Measurements from ENCODE around the gene TSEN2. TPM values are rescaled to one million over a fixed set of nuclear protein-coding genes. Genes with fewer than 3 reads are reported as not detected.

Gene TSEN2
- total and polyA plus RNA-seq, 2 of the 13 experiments (the other 11 are each of a cell fraction or from before 2014, with no cell fraction given), result 11.0 to 17.3 TPM

GRCh38 chr3:12557473-12558100, 73.3 kb downstream of the TSEN2 start:
- no peaks in the 10 kb centered on the region for H3K9me3 ChIP-seq (ENCODE audit: low read length)
- peaks cover 43% of the 10 kb centered on the region for H4K20me1 ChIP-seq (ENCODE audit: insufficient read depth, low read length)
- DNase-seq (ENCODE audit: low spot score) (peak; percentile 49), FAIRE-seq (peak; percentile 60), ATAC-seq (peak; percentile 56)
- ChIA-PET POLR2A (interaction anchor here (0.6 kb wide), 1 partner anchor 115 kb away, joined by 3 read pairs; no protein-coding TSS in a partner anchor), CTCF (ENCODE audit: low intra/inter-chr PET ratio, low total read pairs) (no interaction called here)
- no peaks in the 10 kb centered on the region for H3K36me3 ChIP-seq (replicated peaks in 1 of 2; ENCODE audit: control insufficient read depth in 1 of 2, insufficient read depth in 2 of 2, low read length in 2 of 2)
- 1% methylated on average over 18 of the region's 18 CpGs for WGBS (ENCODE audit: low lambda C conversion rate)
- H3K4me2 ChIP-seq (ENCODE audit: low read depth, low read length), result peak overlapping the region; percentile 88
- BruUV-seq (replicated peaks), result TSS peak; percentile 57
- intact Hi-C loops (cut with micrococcal nuclease; ENCODE audit: unreplicated experiment), result loop anchor here (5.0 kb wide), 1 partner anchor 105 kb away; the partner anchor contains the start of gene RAF1
- H3K4me3 ChIP-seq (replicated peaks in 1 of 3; ENCODE audit: insufficient read depth in 1 of 3, low read depth in 2 of 3, low read length in 3 of 3), result peak overlapping the region; percentile 88 to 97 (median 91)
- no peak overlapping the region for H2AFZ ChIP-seq (ENCODE audit: low read length)
- H3K9ac ChIP-seq (ENCODE audit: insufficient read depth, low read depth, low read length), result peak overlapping the region; percentile 94
- H3K4me1 ChIP-seq (ENCODE audit: insufficient read depth, low read length), result peaks cover 49% of the 10 kb centered on the region
- H3K27me3 ChIP-seq (ENCODE audit: control insufficient read depth in 1 of 2, insufficient read depth in 2 of 2, low read length in 2 of 2), result no peaks in the 10 kb centered on the region; a peak in 1 of 5 replicates
- peaks cover 57% of the 10 kb centered on the region for H3K79me2 ChIP-seq (ENCODE audit: insufficient read depth, low read length)
- in situ Hi-C loops (cut with HindIII; ENCODE audit: extremely low pct_ligation_motif_present, low pct_unique_long_range_greater_than_20kb), result no loop called here
- H3K27ac ChIP-seq (ENCODE audit: extremely low read length, insufficient read depth, low read length), result peak overlapping the region; percentile 94
- TF ChIP-seq, protein P1, sequence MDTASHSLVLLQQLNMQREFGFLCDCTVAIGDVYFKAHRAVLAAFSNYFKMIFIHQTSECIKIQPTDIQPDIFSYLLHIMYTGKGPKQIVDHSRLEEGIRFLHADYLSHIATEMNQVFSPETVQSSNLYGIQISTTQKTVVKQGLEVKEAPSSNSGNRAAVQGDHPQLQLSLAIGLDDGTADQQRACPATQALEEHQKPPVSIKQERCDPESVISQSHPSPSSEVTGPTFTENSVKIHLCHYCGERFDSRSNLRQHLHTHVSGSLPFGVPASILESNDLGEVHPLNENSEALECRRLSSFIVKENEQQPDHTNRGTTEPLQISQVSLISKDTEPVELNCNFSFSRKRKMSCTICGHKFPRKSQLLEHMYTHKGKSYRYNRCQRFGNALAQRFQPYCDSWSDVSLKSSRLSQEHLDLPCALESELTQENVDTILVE (CRISPR knock-in tag; IDR thresholded peaks at IDR 0.05), result no peak
- no peak for TF ChIP-seq KDM5A (IDR thresholded peaks at IDR 0.05; ENCODE audit: borderline replicate concordance, low read length)
- TF ChIP-seq ATF1 (CRISPR knock-in tag; IDR thresholded peaks at IDR 0.05), result no peak
- TF ChIP-seq PHF5A (CRISPR knock-in tag; IDR thresholded peaks at IDR 0.05; ENCODE audit: low read depth, unreplicated experiment), result peak; percentile 15
- no peak for TF ChIP-seq DNMT1 (CRISPR knock-in tag; IDR thresholded peaks at IDR 0.05)
- no peak for TF ChIP-seq GATAD1 (CRISPR knock-in tag; IDR thresholded peaks at IDR 0.05)
- TF ChIP-seq, protein P2, sequence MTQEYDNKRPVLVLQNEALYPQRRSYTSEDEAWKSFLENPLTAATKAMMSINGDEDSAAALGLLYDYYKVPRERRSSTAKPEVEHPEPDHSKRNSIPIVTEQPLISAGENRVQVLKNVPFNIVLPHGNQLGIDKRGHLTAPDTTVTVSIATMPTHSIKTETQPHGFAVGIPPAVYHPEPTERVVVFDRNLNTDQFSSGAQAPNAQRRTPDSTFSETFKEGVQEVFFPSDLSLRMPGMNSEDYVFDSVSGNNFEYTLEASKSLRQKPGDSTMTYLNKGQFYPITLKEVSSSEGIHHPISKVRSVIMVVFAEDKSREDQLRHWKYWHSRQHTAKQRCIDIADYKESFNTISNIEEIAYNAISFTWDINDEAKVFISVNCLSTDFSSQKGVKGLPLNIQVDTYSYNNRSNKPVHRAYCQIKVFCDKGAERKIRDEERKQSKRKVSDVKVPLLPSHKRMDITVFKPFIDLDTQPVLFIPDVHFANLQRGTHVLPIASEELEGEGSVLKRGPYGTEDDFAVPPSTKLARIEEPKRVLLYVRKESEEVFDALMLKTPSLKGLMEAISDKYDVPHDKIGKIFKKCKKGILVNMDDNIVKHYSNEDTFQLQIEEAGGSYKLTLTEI (CRISPR knock-in tag; conservative IDR thresholded peaks at IDR 0.05), result no peak
- TF ChIP-seq ZNF274 (CRISPR knock-in tag; IDR thresholded peaks at IDR 0.05), result no peak
- peak; percentile 1 for TF ChIP-seq AGO2 (optimal IDR thresholded peaks at IDR 0.05; ENCODE audit: low read depth, low read length)
- TF ChIP-seq ZFP36L1 (CRISPR knock-in tag; IDR thresholded peaks at IDR 0.05), result peak; percentile 39; the same call in 1 of the 2 replicates
- TF ChIP-seq TGIF2 (CRISPR knock-in tag; IDR thresholded peaks at IDR 0.05), result no peak
- TF ChIP-seq, protein P3, sequence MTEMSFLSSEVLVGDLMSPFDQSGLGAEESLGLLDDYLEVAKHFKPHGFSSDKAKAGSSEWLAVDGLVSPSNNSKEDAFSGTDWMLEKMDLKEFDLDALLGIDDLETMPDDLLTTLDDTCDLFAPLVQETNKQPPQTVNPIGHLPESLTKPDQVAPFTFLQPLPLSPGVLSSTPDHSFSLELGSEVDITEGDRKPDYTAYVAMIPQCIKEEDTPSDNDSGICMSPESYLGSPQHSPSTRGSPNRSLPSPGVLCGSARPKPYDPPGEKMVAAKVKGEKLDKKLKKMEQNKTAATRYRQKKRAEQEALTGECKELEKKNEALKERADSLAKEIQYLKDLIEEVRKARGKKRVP (CRISPR knock-in tag; IDR thresholded peaks at IDR 0.05), result peak in 1 of 2 experiments; percentile 29; a peak in 1 of 4 replicates
- TF ChIP-seq TBP (CRISPR knock-in tag; IDR thresholded peaks at IDR 0.05), result no peak
- no peak for TF ChIP-seq PLRG1 (conservative IDR thresholded peaks at IDR 0.05)
- TF ChIP-seq, protein P4, sequence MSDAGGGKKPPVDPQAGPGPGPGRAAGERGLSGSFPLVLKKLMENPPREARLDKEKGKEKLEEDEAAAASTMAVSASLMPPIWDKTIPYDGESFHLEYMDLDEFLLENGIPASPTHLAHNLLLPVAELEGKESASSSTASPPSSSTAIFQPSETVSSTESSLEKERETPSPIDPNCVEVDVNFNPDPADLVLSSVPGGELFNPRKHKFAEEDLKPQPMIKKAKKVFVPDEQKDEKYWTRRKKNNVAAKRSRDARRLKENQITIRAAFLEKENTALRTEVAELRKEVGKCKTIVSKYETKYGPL (CRISPR knock-in tag; IDR thresholded peaks at IDR 0.05), result peak; percentile 93
- TF ChIP-seq ZNF547 (CRISPR knock-in tag; IDR thresholded peaks at IDR 0.05), result no peak
- no peak for TF ChIP-seq GABPA (IDR thresholded peaks at IDR 0.05; ENCODE audit: low read depth, low read length)
- 0 out of 2 replicates have a peak, but pooled peaks have one; percentile 17 for TF ChIP-seq GABPA (CRISPR knock-in tag; IDR thresholded peaks at IDR 0.05; ENCODE audit: low read depth)
- no peak for TF ChIP-seq HMG20A (CRISPR knock-in tag; IDR thresholded peaks at IDR 0.05; ENCODE audit: borderline replicate concordance)
- no peak for TF ChIP-seq NR2C2 (CRISPR knock-in tag; IDR thresholded peaks at IDR 0.05; ENCODE audit: borderline replicate concordance)
